Type B pancreatic cell (in vitro differentiated cells): ENCODE measurements around the gene GFER. TPM values are rescaled to one million over a fixed set of nuclear protein-coding genes. Genes with fewer than 3 reads are reported as not detected.

Source experiments
- DNase-seq: peaks from one replicate; pipeline ENCODE4 v3.0.0; 2021; ENCODE audit warnings: mixed read lengths; ENCODE audit not compliant: unreplicated experiment; ENCODE audit errors: extremely low spot score
- H3K27ac Mint-ChIP-seq: 2 replicates; pipeline ENCODE4 v1.8.0; 2021; ENCODE audit warnings: mild to moderate bottlenecking, mixed read lengths
- H3K27me3 Mint-ChIP-seq: 2 replicates; pipeline ENCODE4 v1.8.0; 2021; ENCODE audit warnings: mixed read lengths
- H3K36me3 Mint-ChIP-seq: 2 replicates; pipeline ENCODE4 v1.8.0; 2021; ENCODE audit warnings: mixed read lengths
- H3K4me1 Mint-ChIP-seq: one replicate; pipeline ENCODE4 v1.8.0; 2021; ENCODE audit warnings: mixed read lengths; ENCODE audit not compliant: unreplicated experiment
- H3K4me3 Mint-ChIP-seq: 2 replicates; pipeline ENCODE4 v1.8.0; 2021; ENCODE audit warnings: mild to moderate bottlenecking, mixed read lengths
- H3K9me3 Mint-ChIP-seq: 2 replicates; pipeline ENCODE4 v1.8.0; 2021; ENCODE audit warnings: mixed read lengths
- total RNA-seq: library from RNA; stranded (reverse); gene quantifications from 2 replicates; pipeline ENCODE4 v1.2.1, GENCODE V29; 2021; ENCODE audit warnings: low replicate concordance
- TF ChIP-seq, protein P1 (sequence below): fragments of 200-600 bp; sonication (generic); conservative IDR thresholded peaks from 2 replicates; pipeline ENCODE4 v1.5.0; 2021; ENCODE audit warnings: antibody characterized with exemption, mild to moderate bottlenecking

Gene GFER
- total RNA-seq, 1 donor from 2014 or later: 31.6 TPM

DNA sequence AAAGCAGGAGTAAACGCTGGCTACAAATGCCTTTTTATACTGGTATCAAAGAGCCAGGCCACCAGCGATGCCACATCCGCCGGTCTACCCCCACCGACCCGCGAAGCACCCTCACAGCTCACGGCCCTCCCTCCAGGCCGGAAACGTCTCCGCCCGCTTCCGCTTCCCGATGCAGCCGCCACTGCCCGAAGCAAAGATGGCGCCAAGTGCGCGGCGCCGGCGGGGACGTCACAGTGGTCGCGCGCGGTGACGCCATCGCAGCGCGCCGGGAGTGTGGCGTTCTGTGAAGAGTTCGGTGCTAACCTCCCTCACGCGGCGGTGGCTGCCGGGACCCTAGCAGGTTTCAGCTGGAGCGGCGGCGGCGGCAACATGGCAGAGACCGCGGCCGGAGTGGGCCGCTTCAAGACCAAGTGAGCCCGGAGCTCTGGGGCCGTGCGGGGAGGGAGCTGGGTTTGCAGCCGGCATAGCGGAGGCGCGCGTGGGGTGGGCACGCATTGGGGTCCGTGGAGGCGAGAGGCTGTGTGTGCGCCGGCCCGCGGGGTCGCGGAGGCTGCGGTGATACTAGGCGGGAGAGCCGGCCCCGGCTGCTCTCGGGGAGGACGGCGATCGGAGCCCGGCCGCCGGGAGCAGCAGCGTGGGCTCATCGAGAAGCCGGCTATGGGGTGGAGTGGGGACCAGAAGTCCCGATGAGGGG, 12.1 kb upstream of the GFER start, which contains the start of gene TBL3:
Gene TBL3, plus strand, starts transcription at position 258 of the 694 bp plus-strand sequence. Its CDS starts 112 bp downstream, at position 370.
- peak; percentile 94 for DNase-seq
- peaks cover 16% of the 10 kb centered on the region for H3K4me1 Mint-ChIP-seq
- peak within 1 kb of the TSS; percentile 95 for H3K27ac Mint-ChIP-seq
- peak within 1 kb of the TSS; percentile 94 for H3K4me3 Mint-ChIP-seq
- H3K27me3 Mint-ChIP-seq: no peaks in the 10 kb centered on the region
- no peaks in the 10 kb centered on the region for H3K36me3 Mint-ChIP-seq
- TF ChIP-seq, protein P1, sequence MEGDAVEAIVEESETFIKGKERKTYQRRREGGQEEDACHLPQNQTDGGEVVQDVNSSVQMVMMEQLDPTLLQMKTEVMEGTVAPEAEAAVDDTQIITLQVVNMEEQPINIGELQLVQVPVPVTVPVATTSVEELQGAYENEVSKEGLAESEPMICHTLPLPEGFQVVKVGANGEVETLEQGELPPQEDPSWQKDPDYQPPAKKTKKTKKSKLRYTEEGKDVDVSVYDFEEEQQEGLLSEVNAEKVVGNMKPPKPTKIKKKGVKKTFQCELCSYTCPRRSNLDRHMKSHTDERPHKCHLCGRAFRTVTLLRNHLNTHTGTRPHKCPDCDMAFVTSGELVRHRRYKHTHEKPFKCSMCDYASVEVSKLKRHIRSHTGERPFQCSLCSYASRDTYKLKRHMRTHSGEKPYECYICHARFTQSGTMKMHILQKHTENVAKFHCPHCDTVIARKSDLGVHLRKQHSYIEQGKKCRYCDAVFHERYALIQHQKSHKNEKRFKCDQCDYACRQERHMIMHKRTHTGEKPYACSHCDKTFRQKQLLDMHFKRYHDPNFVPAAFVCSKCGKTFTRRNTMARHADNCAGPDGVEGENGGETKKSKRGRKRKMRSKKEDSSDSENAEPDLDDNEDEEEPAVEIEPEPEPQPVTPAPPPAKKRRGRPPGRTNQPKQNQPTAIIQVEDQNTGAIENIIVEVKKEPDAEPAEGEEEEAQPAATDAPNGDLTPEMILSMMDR: no peak
- no peaks in the 10 kb centered on the region for H3K9me3 Mint-ChIP-seq

DNA sequence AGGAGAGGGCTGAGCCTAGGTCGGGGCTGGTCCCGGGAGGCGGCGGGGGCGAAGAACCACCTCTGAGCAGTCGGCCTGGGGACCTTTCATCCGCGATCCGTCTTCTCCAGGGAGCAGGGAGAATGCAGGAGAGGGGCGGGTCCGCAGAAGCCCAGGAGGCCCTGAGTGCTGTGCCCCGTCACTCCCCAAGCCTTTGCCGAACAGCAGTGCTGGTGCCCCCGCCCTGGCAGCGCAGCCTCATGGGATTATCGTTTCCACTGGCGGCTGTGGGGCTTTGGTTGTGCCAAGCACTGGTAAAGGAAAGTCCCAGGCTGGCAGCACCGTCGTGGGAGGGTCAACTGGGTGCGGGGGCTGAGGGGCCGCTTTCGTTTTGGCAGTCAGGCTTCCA, 11.5 kb upstream of the GFER start:
- Mint-ChIP-seq H3K27me3 (no peaks in the 10 kb centered on the region), H3K27ac (peak overlapping the region; percentile 95), H3K4me1 (peaks cover 16% of the 10 kb centered on the region), H3K36me3 (no peaks in the 10 kb centered on the region), H3K4me3 (peak overlapping the region; percentile 94), H3K9me3 (no peaks in the 10 kb centered on the region)
- TF ChIP-seq, protein P1: no peak
- no peak for DNase-seq

DNA sequence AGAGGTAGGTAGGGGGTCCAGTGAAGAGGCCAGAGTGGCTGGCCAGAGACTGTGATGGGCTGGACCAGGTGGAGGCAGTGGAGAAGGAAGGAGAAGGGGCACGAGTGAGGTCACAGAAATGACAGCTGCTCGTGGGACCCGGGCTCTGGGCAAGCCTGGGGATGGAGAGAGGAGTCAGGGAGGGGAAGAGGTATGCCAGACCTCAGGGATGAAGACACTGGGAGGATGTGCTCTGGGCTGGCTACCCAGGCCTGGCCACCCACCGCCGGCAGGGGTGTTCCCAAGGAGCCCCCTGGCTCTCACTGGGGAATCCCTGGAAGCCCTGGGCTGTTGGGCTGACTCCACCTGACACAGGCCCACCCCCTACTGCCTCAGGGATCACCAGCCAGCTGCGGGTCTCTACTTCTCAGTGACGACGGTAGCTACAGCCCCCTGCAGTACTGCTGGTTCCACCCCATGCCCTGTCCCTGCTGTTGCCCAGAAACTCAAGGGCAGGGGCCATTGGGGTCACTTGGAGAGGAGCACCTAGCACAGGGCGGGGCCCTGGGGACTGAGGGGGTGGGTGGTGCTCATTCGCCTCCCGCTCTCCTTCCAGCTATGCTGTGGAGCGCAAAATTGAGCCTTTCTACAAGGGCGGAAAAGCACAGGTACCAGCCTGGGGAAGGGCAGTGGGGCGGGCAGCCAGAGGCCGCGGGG, 10.4 kb upstream of the GFER start:
- DNase-seq: no peak
- Mint-ChIP-seq H3K4me3 (no peak overlapping the region), H3K36me3 (no peaks in the 10 kb centered on the region), H3K27ac (no peak overlapping the region), H3K4me1 (peaks cover 16% of the 10 kb centered on the region), H3K9me3 (no peaks in the 10 kb centered on the region), H3K27me3 (no peaks in the 10 kb centered on the region)
- TF ChIP-seq, protein P1: no peak

DNA sequence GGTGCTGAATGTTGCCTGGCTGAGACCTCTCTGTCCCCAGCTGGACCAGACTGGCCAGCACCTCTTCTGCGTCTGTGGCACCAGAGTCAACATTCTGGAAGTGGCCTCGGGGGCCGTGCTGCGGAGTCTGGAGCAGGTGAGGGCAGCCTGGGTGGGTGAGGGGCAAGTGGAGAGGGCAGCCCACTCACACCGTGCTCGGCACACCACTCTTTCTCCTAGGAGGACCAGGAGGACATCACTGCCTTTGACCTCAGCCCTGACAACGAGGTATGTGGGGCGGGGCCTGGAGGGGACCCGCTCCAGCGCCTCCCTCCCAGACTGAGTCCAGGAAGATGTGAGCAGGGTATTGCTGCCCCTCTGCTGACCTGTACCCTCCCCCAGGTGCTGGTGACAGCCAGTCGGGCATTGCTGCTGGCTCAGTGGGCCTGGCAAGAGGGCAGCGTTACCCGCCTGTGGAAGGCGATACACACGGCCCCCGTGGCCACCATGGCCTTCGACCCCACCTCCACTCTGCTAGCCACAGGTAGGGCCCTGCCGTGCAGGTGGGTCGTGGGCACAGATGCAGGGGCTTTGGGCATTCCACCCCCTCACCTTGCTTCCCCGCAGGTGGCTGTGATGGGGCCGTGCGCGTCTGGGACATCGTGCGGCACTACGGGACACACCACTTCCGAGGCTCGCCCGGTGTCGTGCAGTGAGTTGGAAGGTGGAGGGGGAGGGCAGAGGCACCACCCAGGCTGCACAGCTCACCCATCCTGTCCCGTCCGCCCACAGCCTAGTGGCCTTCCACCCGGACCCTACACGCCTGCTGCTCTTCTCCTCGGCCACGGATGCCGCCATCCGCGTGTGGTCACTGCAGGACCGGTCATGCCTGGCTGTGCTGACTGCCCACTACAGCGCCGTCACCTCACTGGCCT, 9.6 kb upstream of the GFER start:
- Mint-ChIP-seq H3K4me1 (peaks cover 16% of the 10 kb centered on the region), H3K9me3 (no peaks in the 10 kb centered on the region), H3K4me3 (no peak overlapping the region), H3K27ac (no peak overlapping the region), H3K27me3 (peaks cover 2% of the 10 kb centered on the region), H3K36me3 (no peaks in the 10 kb centered on the region)
- TF ChIP-seq, protein P1: no peak
- no peak for DNase-seq

DNA sequence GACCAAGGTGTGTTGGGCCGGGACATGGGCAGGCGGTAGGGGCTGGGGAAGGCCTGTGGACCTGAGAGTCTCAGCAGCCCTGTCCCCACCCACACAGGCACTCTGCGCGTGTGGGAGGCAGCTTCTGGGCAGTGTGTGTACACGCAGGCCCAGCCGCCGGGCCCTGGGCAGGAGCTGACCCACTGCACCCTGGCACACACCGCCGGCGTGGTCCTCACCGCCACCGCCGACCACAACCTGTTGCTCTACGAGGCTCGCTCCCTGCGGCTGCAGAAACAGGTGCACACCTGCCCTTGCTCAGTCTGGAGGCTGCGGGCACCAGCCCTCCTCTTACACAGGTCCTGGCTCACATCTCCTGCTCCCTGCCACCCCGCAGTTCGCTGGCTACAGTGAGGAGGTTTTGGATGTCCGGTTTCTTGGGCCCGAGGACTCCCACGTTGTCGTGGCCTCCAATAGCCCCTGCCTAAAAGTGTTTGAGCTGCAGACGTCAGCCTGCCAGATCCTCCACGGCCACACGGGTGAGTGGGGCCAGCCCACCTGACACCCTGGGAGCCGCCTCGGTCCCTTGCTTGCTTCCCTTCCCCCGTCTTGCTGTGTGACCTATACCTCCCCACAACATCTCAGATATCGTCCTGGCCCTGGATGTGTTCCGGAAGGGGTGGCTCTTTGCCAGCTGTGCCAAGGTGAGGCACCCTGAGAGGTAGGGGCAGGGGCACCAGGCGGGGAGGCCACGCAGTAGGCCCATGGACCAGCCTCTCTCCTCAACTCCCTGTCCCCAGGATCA, 8.4 kb upstream of the GFER start:
- H3K36me3 Mint-ChIP-seq: no peaks in the 10 kb centered on the region
- H3K27ac Mint-ChIP-seq: no peak overlapping the region
- TF ChIP-seq, protein P1: no peak
- H3K9me3 Mint-ChIP-seq: no peaks in the 10 kb centered on the region
- H3K27me3 Mint-ChIP-seq: peaks cover 14% of the 10 kb centered on the region
- H3K4me1 Mint-ChIP-seq: peaks cover 16% of the 10 kb centered on the region
- DNase-seq: no peak
- no peak overlapping the region for H3K4me3 Mint-ChIP-seq
